HepG2 (cell line): ENCODE measurements around the gene SPPL3. TPM values are rescaled to one million over a fixed set of nuclear protein-coding genes. Genes with fewer than 3 reads are reported as not detected.

Source experiments
- ATAC-seq: fragments of 200-7000 bp; cut with Tn5 transposase; 3 replicates; pipeline ENCODE4 v1.9.1; 2020; ENCODE audit warnings: mild to moderate bottlenecking, moderate library complexity
- BruUV-seq: library from RNA; stranded (reverse); fragments of 400-500 nt; replicated peaks from 2 replicates; lab custom pipeline; 2021; lab: Mats Ljungman, UMichigan
- CTCF ChIA-PET: fragments of 300-600 bp; formaldehyde crosslinking; extraction: SDS; loops from one replicate; lab custom pipeline; 2021; ENCODE audit warnings: low total read pairs, inconsistent platforms, low intra/inter-chr PET ratio; lab: Yijun Ruan, JAX
- POLR2A ChIA-PET: fragments of 350-600 bp; sonication (Branson Sonifier 250); formaldehyde crosslinking; loops from one replicate; lab custom pipeline; 2020; ENCODE audit warnings: antibody characterized with exemption, inconsistent platforms; lab: Yijun Ruan, JAX
- DNase-seq: peaks from one replicate; pipeline ENCODE4 v3.0.0-alpha.2; 2015; ENCODE audit warnings: low spot score
- FAIRE-seq: peaks from 3 replicates; lab custom pipeline; 2011; peaks lifted over from hg19 to GRCh38; lab: Jason Lieb, UNC
- H2AFZ ChIP-seq: one replicate; pipeline ENCODE4 v1.6.1; 2011; ENCODE audit warnings: low read length, inconsistent platforms
- H3K27ac ChIP-seq: fragments of 300-600 bp; 3 replicates; pipeline ENCODE4 v1.8.0; 2011; ENCODE audit warnings: mixed run types, mild to moderate bottlenecking, mixed read lengths, low read length, inconsistent platforms; ENCODE audit not compliant: insufficient read depth; ENCODE audit errors: extremely low read length
- H3K27me3 ChIP-seq, 2 experiments: fragments of 200-600 bp in 1 of 2; 2 replicates in 1 of 2; 3 replicates in 1 of 2; pipeline versions ENCODE4 v1.6.0 to v1.8.0; 2011; ENCODE audit warnings: low read length in 2 of 2, mild to moderate bottlenecking in 2 of 2, moderate library complexity in 2 of 2, inconsistent platforms in 1 of 2; ENCODE audit not compliant: insufficient read depth in 2 of 2, control insufficient read depth in 1 of 2
- H3K36me3 ChIP-seq, 2 experiments: fragments of 200-600 bp in 1 of 2; replicated peaks in 1 of 2; 2 replicates in 1 of 2; 3 replicates in 1 of 2; pipeline versions ENCODE4 v1.5.1 to v1.8.0; 2011; ENCODE audit warnings: low read length in 2 of 2, inconsistent platforms in 1 of 2; ENCODE audit not compliant: insufficient read depth in 2 of 2, control insufficient read depth in 1 of 2
- H3K4me1 ChIP-seq: 2 replicates; pipeline ENCODE4 v1.5.1; 2012; ENCODE audit warnings: low read length, inconsistent platforms; ENCODE audit not compliant: insufficient read depth
- H3K4me2 ChIP-seq: 2 replicates; pipeline ENCODE4 v1.6.0; 2011; ENCODE audit warnings: low read depth, low read length, inconsistent platforms
- H3K4me3 ChIP-seq, 3 experiments: fragments of 200-600 bp in 1 of 3; sonication (generic), shearing (Covaris generic) in 1 of 3; replicated peaks in 1 of 3; 2 replicates each; pipeline ENCODE4 v1.5.1; 2011 to 2016; ENCODE audit warnings: low read length in 3 of 3, inconsistent platforms in 2 of 3, low read depth in 2 of 3, mild to moderate bottlenecking in 2 of 3, control low read depth in 1 of 3, mixed read lengths in 1 of 3; ENCODE audit not compliant: insufficient read depth in 1 of 3
- H3K79me2 ChIP-seq: one replicate; pipeline ENCODE4 v1.6.1; 2011; ENCODE audit warnings: low read length, inconsistent platforms; ENCODE audit not compliant: insufficient read depth
- H3K9ac ChIP-seq: 2 replicates; pipeline ENCODE4 v1.6.0; 2011; ENCODE audit warnings: mild to moderate bottlenecking, low read depth, low read length, inconsistent platforms; ENCODE audit not compliant: insufficient read depth
- H3K9me3 ChIP-seq: 2 replicates; pipeline ENCODE4 v1.5.1; 2012; ENCODE audit warnings: mild to moderate bottlenecking, low read length
- H4K20me1 ChIP-seq: 2 replicates; pipeline ENCODE4 v1.6.0; 2011; ENCODE audit warnings: inconsistent platforms, mild to moderate bottlenecking, low read length, moderate library complexity; ENCODE audit not compliant: insufficient read depth
- DNMT3B ChIP-seq: conservative IDR thresholded peaks from 2 replicates; pipeline ENCODE4 v1.6.1; 2016; ENCODE audit warnings: missing biosample characterization, control low read depth
- HNRNPL ChIP-seq: fragments of 200-400 bp; formaldehyde crosslinking; IDR thresholded peaks from 2 replicates; pipeline ENCODE4 v1.6.1; 2017; ENCODE audit warnings: mild to moderate bottlenecking, low read depth, low read length
- SPEN ChIP-seq: sonication (generic); formaldehyde crosslinking; IDR thresholded peaks from 2 replicates; pipeline ENCODE4 v1.5.1; 2020; ENCODE audit warnings: low read depth, mild to moderate bottlenecking, missing genetic modification reagents
- ZKSCAN1 ChIP-seq: fragments of 150-350 bp; IDR thresholded peaks from 2 replicates; pipeline ENCODE4 v1.6.1; 2014; ENCODE audit warnings: low read length
- ZMAT3 ChIP-seq: sonication (generic); formaldehyde crosslinking; conservative IDR thresholded peaks from 2 replicates; pipeline ENCODE4 v1.7.0; 2021; ENCODE audit warnings: missing genetic modification reagents
- ZNF292 ChIP-seq: sonication (generic); formaldehyde crosslinking; IDR thresholded peaks from 2 replicates; pipeline ENCODE4 v1.8.1; 2022; ENCODE audit warnings: mild to moderate bottlenecking, low read depth, missing genetic modification reagents, borderline replicate concordance
- ZNF337 ChIP-seq: sonication (generic); formaldehyde crosslinking; IDR thresholded peaks from 2 replicates; pipeline ENCODE4 v1.5.1; 2020; ENCODE audit warnings: missing genetic modification reagents, low read depth, mild to moderate bottlenecking, borderline replicate concordance
- ZNF441 ChIP-seq: sonication (generic); formaldehyde crosslinking; IDR thresholded peaks from 2 replicates; pipeline ENCODE4 v1.7.0; 2021; ENCODE audit warnings: missing genetic modification reagents, borderline replicate concordance
- ZNF777 ChIP-seq: sonication (generic); formaldehyde crosslinking; IDR thresholded peaks from 2 replicates; pipeline ENCODE4 v1.4.0; 2020; ENCODE audit warnings: missing genetic modification reagents
- WGBS: methylation state at CpG from one replicate; pipeline ENCODE4 v1.1.6; 2017; ENCODE audit warnings: low lambda C conversion rate; 5-methylcytosine and 5-hydroxymethylcytosine counted together
- in situ Hi-C: cut with HindIII; loops from 2 replicates; pipeline ENCODE4 v1.10.0; 2017; ENCODE audit warnings: low pct_unique_long_range_greater_than_20kb; ENCODE audit not compliant: extremely low pct_ligation_motif_present
- intact Hi-C: fragments of 100-400 bp; cut with micrococcal nuclease; formaldehyde crosslinking; loops from one replicate; pipeline ENCODE4 v1.10.0; 2022; ENCODE audit not compliant: unreplicated experiment
- polyA plus RNA-seq, 8 experiments: library from polyadenylated mRNA; depleted of rRNA in 3 of 8; stranded (reverse) in 7 of 8; unstranded in 1 of 8; fragments of >200 nt; fragmentation: Illumina TruSeq in 4 of 8; extraction: Trizol in 4 of 8; gene quantifications; 2 replicates each; pipeline versions ENCODE4 v1.2.1 to v1.2.3, GENCODE V29; 2011 to 2016; ENCODE audit warnings: low read depth in 4 of 8, missing spikeins in 1 of 8, mixed read lengths in 1 of 8; ENCODE audit not compliant: insufficient read depth in 1 of 8
- total RNA-seq, 5 experiments: library from RNA; depleted of rRNA; stranded (reverse); fragments of >200 nt; fragmentation: Illumina TruSeq; extraction: Trizol; gene quantifications; 2 replicates each; pipeline ENCODE4 v1.2.3, GENCODE V29; 2016; ENCODE audit warnings: low read depth in 1 of 5
- TF ChIP-seq, protein P1 (sequence below): sonication (generic); formaldehyde crosslinking; IDR thresholded peaks from 2 replicates; pipeline ENCODE4 v1.5.0; 2020; ENCODE audit warnings: mild to moderate bottlenecking, missing genetic modification reagents
- TF ChIP-seq, protein P2 (sequence below): sonication (generic); formaldehyde crosslinking; IDR thresholded peaks from 2 replicates; pipeline ENCODE4 v1.5.0; 2020; ENCODE audit warnings: mild to moderate bottlenecking, missing genetic modification reagents
- TF ChIP-seq, protein P3 (sequence below), 2 experiments: sonication (generic) in 1 of 2; formaldehyde crosslinking in 1 of 2; IDR thresholded peaks; 2 replicates each; pipeline versions ENCODE4 v1.6.1 to v1.9.0; 2014 to 2022; ENCODE audit warnings: antibody characterized with exemption in 1 of 2, borderline replicate concordance in 1 of 2, inconsistent platforms in 1 of 2, low read depth in 1 of 2, missing genetic modification reagents in 1 of 2

The SPPL3 gene
- total and polyA plus RNA-seq, 2 of the 13 experiments (the other 11 are each of a cell fraction or from before 2014, with no cell fraction given) = 8.9 to 9.1 TPM

DNA sequence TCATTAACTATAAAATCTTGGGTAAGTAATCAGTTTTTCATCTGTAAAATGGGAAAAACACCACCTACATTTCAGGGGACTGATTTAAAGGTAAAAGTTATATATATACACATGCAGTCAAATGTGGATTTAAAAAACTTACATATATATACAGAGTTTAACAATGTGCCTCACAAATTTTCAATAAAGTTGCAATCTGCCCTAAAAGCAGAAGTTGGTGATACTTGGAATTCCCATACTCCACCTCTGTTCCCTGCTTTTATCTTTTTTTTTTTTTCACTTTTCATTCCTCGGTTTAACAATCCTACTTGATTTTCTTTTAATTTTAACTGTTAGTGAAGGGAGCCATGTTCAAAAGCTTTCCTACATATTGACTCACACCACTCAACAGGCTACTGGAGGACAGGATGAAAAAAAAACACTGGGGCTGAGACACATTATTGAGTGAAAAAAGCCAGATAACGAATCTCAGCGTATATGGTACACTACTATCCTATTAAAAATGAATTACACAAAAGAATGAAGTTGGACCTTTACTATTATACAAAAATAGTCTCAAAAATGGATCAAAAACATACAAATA is 24.3 kb downstream of the SPPL3 start (continued):
- TF ChIP-seq, protein P1, sequence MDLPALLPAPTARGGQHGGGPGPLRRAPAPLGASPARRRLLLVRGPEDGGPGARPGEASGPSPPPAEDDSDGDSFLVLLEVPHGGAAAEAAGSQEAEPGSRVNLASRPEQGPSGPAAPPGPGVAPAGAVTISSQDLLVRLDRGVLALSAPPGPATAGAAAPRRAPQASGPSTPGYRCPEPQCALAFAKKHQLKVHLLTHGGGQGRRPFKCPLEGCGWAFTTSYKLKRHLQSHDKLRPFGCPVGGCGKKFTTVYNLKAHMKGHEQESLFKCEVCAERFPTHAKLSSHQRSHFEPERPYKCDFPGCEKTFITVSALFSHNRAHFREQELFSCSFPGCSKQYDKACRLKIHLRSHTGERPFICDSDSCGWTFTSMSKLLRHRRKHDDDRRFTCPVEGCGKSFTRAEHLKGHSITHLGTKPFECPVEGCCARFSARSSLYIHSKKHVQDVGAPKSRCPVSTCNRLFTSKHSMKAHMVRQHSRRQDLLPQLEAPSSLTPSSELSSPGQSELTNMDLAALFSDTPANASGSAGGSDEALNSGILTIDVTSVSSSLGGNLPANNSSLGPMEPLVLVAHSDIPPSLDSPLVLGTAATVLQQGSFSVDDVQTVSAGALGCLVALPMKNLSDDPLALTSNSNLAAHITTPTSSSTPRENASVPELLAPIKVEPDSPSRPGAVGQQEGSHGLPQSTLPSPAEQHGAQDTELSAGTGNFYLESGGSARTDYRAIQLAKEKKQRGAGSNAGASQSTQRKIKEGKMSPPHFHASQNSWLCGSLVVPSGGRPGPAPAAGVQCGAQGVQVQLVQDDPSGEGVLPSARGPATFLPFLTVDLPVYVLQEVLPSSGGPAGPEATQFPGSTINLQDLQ = no peak
- TF ChIP-seq ZKSCAN1 (no peak), ZNF337 (CRISPR knock-in tag) (no peak), ZNF441 (CRISPR knock-in tag) (no peak), ZNF777 (CRISPR knock-in tag) (no peak), ZNF292 (no peak), HNRNPL (no peak)
- TF ChIP-seq, protein P2, sequence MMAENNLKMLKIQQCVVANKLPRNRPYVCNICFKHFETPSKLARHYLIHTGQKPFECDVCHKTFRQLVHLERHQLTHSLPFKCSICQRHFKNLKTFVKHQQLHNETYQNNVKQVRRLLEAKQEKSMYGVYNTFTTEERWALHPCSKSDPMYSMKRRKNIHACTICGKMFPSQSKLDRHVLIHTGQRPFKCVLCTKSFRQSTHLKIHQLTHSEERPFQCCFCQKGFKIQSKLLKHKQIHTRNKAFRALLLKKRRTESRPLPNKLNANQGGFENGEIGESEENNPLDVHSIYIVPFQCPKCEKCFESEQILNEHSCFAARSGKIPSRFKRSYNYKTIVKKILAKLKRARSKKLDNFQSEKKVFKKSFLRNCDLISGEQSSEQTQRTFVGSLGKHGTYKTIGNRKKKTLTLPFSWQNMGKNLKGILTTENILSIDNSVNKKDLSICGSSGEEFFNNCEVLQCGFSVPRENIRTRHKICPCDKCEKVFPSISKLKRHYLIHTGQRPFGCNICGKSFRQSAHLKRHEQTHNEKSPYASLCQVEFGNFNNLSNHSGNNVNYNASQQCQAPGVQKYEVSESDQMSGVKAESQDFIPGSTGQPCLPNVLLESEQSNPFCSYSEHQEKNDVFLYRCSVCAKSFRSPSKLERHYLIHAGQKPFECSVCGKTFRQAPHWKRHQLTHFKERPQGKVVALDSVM (CRISPR knock-in tag) = no peak
- TF ChIP-seq, all 625 proteins: peak for 0

DNA sequence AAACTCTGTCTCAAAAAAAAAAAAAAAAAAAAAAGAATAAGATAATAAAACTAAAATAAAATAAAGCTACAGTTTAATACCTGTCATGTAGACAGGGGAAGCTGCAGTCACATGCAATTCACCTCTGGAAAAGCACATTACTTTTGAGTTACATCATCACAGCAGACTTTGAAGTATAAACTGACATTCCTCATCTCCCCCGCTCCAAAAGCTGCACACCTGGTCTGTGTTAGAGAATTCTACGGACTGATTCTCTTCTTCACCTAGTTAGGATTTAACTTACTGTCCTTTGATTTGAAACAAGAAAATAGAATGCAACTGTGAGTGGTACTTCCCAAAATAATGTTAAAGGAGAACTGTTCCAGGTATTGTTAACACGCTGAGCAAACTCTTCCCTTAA is 25.1 kb downstream of the SPPL3 start:
- Histone ChIP-seq H4K20me1 (no peaks in the 10 kb centered on the region; the same call in 1 of the 2 replicates), H3K27me3 (no peaks in the 10 kb centered on the region), H3K9me3 (no peaks in the 10 kb centered on the region), H3K9ac (no peak overlapping the region), H3K79me2 (peaks cover 57% of the 10 kb centered on the region), H3K4me1 (no peaks in the 10 kb centered on the region), H3K4me2 (no peak overlapping the region), H3K36me3 (no peaks in the 10 kb centered on the region), H3K27ac (no peak overlapping the region), H3K4me3 (no peak overlapping the region), H2AFZ (no peak overlapping the region)
- BruUV-seq = no TSS peak
- ChIA-PET POLR2A (no interaction called here), CTCF (no interaction called here)
- WGBS = 81% methylated on average over 3 of the region's 3 CpGs
- no peak for ATAC-seq
- FAIRE-seq = no peak
- DNase-seq = peak; percentile 19
- in situ Hi-C loops = no loop called here
- intact Hi-C loops = no loop called here
- TF ChIP-seq, protein P3, sequence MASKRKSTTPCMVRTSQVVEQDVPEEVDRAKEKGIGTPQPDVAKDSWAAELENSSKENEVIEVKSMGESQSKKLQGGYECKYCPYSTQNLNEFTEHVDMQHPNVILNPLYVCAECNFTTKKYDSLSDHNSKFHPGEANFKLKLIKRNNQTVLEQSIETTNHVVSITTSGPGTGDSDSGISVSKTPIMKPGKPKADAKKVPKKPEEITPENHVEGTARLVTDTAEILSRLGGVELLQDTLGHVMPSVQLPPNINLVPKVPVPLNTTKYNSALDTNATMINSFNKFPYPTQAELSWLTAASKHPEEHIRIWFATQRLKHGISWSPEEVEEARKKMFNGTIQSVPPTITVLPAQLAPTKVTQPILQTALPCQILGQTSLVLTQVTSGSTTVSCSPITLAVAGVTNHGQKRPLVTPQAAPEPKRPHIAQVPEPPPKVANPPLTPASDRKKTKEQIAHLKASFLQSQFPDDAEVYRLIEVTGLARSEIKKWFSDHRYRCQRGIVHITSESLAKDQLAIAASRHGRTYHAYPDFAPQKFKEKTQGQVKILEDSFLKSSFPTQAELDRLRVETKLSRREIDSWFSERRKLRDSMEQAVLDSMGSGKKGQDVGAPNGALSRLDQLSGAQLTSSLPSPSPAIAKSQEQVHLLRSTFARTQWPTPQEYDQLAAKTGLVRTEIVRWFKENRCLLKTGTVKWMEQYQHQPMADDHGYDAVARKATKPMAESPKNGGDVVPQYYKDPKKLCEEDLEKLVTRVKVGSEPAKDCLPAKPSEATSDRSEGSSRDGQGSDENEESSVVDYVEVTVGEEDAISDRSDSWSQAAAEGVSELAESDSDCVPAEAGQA (IDR thresholded peaks at IDR 0.05; ENCODE audit: low read depth) = no peak
- TF ChIP-seq, protein P3 (CRISPR knock-in tag; IDR thresholded peaks at IDR 0.05; ENCODE audit: borderline replicate concordance) = no peak
- TF ChIP-seq ZMAT3 (CRISPR knock-in tag) = no peak
- no peak for TF ChIP-seq DNMT3B (CRISPR knock-in tag)
- TF ChIP-seq SPEN (CRISPR knock-in tag) = no peak
